ENCODE results near the gene PRKAG2.
"Not testable (repeated sequence)": the region's sequence is repeated elsewhere in the genome, so short reads cannot be mapped to it uniquely, and the experiment has no call there.

The PRKAG2 gene

GRCh38 chr7:151876899-151877777 is at the start of gene PRKAG2:
Gene PRKAG2 (minus strand): TSS chr7:151877115. CDS start chr7:151876620, 495 bp downstream.
- Mint-ChIP-seq H3K27ac (peak within 1 kb of the TSS; percentile 88), H3K4me1 (peaks cover 33% of the 10 kb centered on the region), H3K27me3 (no peaks in the 10 kb centered on the region), H3K9me3 (no peaks in the 10 kb centered on the region), H3K4me3 (peak within 1 kb of the TSS; percentile 98), H3K36me3 (no peaks in the 10 kb centered on the region)
- peak; percentile 76 for ATAC-seq

GRCh38 chr7:151926336-151926712 is 49.4 kb upstream of the PRKAG2 start:
- peaks cover 27% of the 10 kb centered on the region for H3K27me3 Mint-ChIP-seq
- ATAC-seq, result no peak
- H3K4me3 Mint-ChIP-seq, result no peak overlapping the region
- H3K9me3 Mint-ChIP-seq, result no peaks in the 10 kb centered on the region
- peak overlapping the region; percentile 92 for H3K27ac Mint-ChIP-seq
- H3K4me1 Mint-ChIP-seq, result peaks cover 32% of the 10 kb centered on the region
- peaks cover 4% of the 10 kb centered on the region for H3K36me3 Mint-ChIP-seq

- H3K27me3 Mint-ChIP-seq, result peaks cover 33% of the 10 kb centered on the region
- no peaks in the 10 kb centered on the region for H3K9me3 Mint-ChIP-seq
- peak overlapping the region; percentile 92 for H3K27ac Mint-ChIP-seq
- peak; percentile 82 for ATAC-seq
- H3K36me3 Mint-ChIP-seq, result peaks cover 4% of the 10 kb centered on the region
- H3K4me3 Mint-ChIP-seq, result peak overlapping the region; percentile 80
- H3K4me1 Mint-ChIP-seq, result peaks cover 34% of the 10 kb centered on the region
Observed at GRCh38 chr7:151925446-151926335, 48.8 kb upstream of the PRKAG2 start.

GRCh38 chr7:151924508-151924907 is 47.6 kb upstream of the PRKAG2 start:
- Mint-ChIP-seq H3K4me3 (no peak overlapping the region), H3K36me3 (peaks cover 4% of the 10 kb centered on the region), H3K27ac (no peak overlapping the region), H3K9me3 (no peaks in the 10 kb centered on the region), H3K4me1 (peaks cover 25% of the 10 kb centered on the region), H3K27me3 (peaks cover 45% of the 10 kb centered on the region)
- no peak for ATAC-seq

- no peaks in the 10 kb centered on the region for H3K9me3 Mint-ChIP-seq
- peaks cover 50% of the 10 kb centered on the region for H3K27me3 Mint-ChIP-seq
- no peak overlapping the region for H3K4me3 Mint-ChIP-seq
- peak overlapping the region; percentile 11 for H3K27ac Mint-ChIP-seq
- peaks cover 25% of the 10 kb centered on the region for H3K4me1 Mint-ChIP-seq
- ATAC-seq, result no peak
- H3K36me3 Mint-ChIP-seq, result peaks cover 4% of the 10 kb centered on the region
Observed at GRCh38 chr7:151924001-151924400, 47.1 kb upstream of the PRKAG2 start.

- ATAC-seq, result no peak
- H3K9me3 Mint-ChIP-seq, result no peaks in the 10 kb centered on the region
- peaks cover 25% of the 10 kb centered on the region for H3K4me1 Mint-ChIP-seq
- no peak overlapping the region for H3K4me3 Mint-ChIP-seq
- peaks cover 4% of the 10 kb centered on the region for H3K36me3 Mint-ChIP-seq
- H3K27ac Mint-ChIP-seq, result peak overlapping the region; percentile 11
- H3K27me3 Mint-ChIP-seq, result peaks cover 54% of the 10 kb centered on the region
Observed at GRCh38 chr7:151923097-151923876, 46.4 kb upstream of the PRKAG2 start.

GRCh38 chr7:151921451-151921850 is 44.5 kb upstream of the PRKAG2 start:
- Mint-ChIP-seq H3K4me3 (no peak overlapping the region), H3K27me3 (peaks cover 54% of the 10 kb centered on the region)

GRCh38 chr7:151920488-151920887 is 43.6 kb upstream of the PRKAG2 start:
- H3K9me3 Mint-ChIP-seq, result no peaks in the 10 kb centered on the region
- peaks cover 54% of the 10 kb centered on the region for H3K27me3 Mint-ChIP-seq
- H3K4me3 Mint-ChIP-seq, result no peak overlapping the region
- peaks cover 15% of the 10 kb centered on the region for H3K4me1 Mint-ChIP-seq
- peaks cover 3% of the 10 kb centered on the region for H3K36me3 Mint-ChIP-seq
- no peak overlapping the region for H3K27ac Mint-ChIP-seq
- no peak for ATAC-seq

More at GRCh38 chr7:151921451-151921850, 44.5 kb upstream of the PRKAG2 start:
- H3K9me3 Mint-ChIP-seq, result no peaks in the 10 kb centered on the region
- peaks cover 4% of the 10 kb centered on the region for H3K36me3 Mint-ChIP-seq
- no peak overlapping the region for H3K27ac Mint-ChIP-seq
- ATAC-seq, result no peak
- peaks cover 25% of the 10 kb centered on the region for H3K4me1 Mint-ChIP-seq

GRCh38 chr7:151919595-151919994 is 42.7 kb upstream of the PRKAG2 start:
- no peak overlapping the region for H3K27ac Mint-ChIP-seq
- H3K4me3 Mint-ChIP-seq, result no peak overlapping the region
- H3K4me1 Mint-ChIP-seq, result peaks cover 12% of the 10 kb centered on the region
- ATAC-seq, result no peak
- peaks cover 5% of the 10 kb centered on the region for H3K36me3 Mint-ChIP-seq
- H3K9me3 Mint-ChIP-seq, result no peaks in the 10 kb centered on the region
- peaks cover 53% of the 10 kb centered on the region for H3K27me3 Mint-ChIP-seq

- Mint-ChIP-seq H3K4me1 (peaks cover 12% of the 10 kb centered on the region), H3K27ac (no peak overlapping the region), H3K27me3 (peaks cover 42% of the 10 kb centered on the region)
Observed at GRCh38 chr7:151918510-151918843, 41.6 kb upstream of the PRKAG2 start.

GRCh38 chr7:151917791-151918509 is 41.0 kb upstream of the PRKAG2 start:
- peaks cover 9% of the 10 kb centered on the region for H3K9me3 Mint-ChIP-seq
- peaks cover 36% of the 10 kb centered on the region for H3K27me3 Mint-ChIP-seq
- no peak overlapping the region for H3K4me3 Mint-ChIP-seq
- no peak overlapping the region for H3K27ac Mint-ChIP-seq
- no peak for ATAC-seq
- H3K4me1 Mint-ChIP-seq, result peaks cover 7% of the 10 kb centered on the region
- peaks cover 11% of the 10 kb centered on the region for H3K36me3 Mint-ChIP-seq

More at GRCh38 chr7:151918510-151918843, 41.6 kb upstream of the PRKAG2 start:
- ATAC-seq, result no peak
- peaks cover 11% of the 10 kb centered on the region for H3K36me3 Mint-ChIP-seq
- peaks cover 6% of the 10 kb centered on the region for H3K9me3 Mint-ChIP-seq
- H3K4me3 Mint-ChIP-seq, result no peak overlapping the region

- Mint-ChIP-seq H3K27me3 (peaks cover 7% of the 10 kb centered on the region), H3K4me1 (no peaks in the 10 kb centered on the region), H3K36me3 (peaks cover 11% of the 10 kb centered on the region), H3K9me3 (peaks cover 9% of the 10 kb centered on the region), H3K27ac (no peak overlapping the region), H3K4me3 (no peak overlapping the region)
- no peak for ATAC-seq
Observed at GRCh38 chr7:151914051-151914450, 37.1 kb upstream of the PRKAG2 start.

- Mint-ChIP-seq H3K27me3 (peaks cover 24% of the 10 kb centered on the region), H3K9me3 (peaks cover 12% of the 10 kb centered on the region), H3K36me3 (peaks cover 11% of the 10 kb centered on the region)
- not testable (repeated sequence) for H3K4me1 Mint-ChIP-seq, H3K4me3 Mint-ChIP-seq, ATAC-seq, H3K27ac Mint-ChIP-seq
Observed at GRCh38 chr7:151910655-151911054, 33.7 kb upstream of the PRKAG2 start.

GRCh38 chr7:151907115-151907514 is 30.2 kb upstream of the PRKAG2 start:
- ATAC-seq, H3K4me1 Mint-ChIP-seq, H3K27ac Mint-ChIP-seq, H3K4me3 Mint-ChIP-seq, H3K36me3 Mint-ChIP-seq, H3K9me3 Mint-ChIP-seq: not testable (repeated sequence)
- H3K27me3 Mint-ChIP-seq, result peaks cover 37% of the 10 kb centered on the region

All from stimulated activated memory B cell treated with anti-CD40 and anti-IgM and Interleukin-4, amounts not matched to agents 10 μg/mL and 1 μg/mL and 100 μg/mL, for 72 hours (primary cell).